ENCODE results near the gene OR2J1. TPM values are rescaled to one million over a fixed set of nuclear protein-coding genes. Genes with fewer than 3 reads are reported as not detected.

Gene OR2J1
- polyA plus RNA-seq (2013): not detected in 2 replicates

- WGBS (ENCODE audit: extremely low coverage, insufficient coverage, insufficient read length): no CpG with 5 or more reads among the region's 3 CpGs
- Histone ChIP-seq H2BK120ac (ENCODE audit: insufficient read depth, low read length, poor library complexity) (no peak within 1 kb of the TSS), H3K79me2 (ENCODE audit: control insufficient read depth, insufficient read depth, low read length, poor library complexity) (no peaks in the 10 kb centered on the region), H2AK5ac (ENCODE audit: low read length) (no peak within 1 kb of the TSS), H4K12ac (ENCODE audit: low read depth, low read length) (no peak within 1 kb of the TSS), H2BK5ac (ENCODE audit: low read depth, low read length, poor library complexity) (no peak within 1 kb of the TSS), H3K27ac (ENCODE audit: low read depth, low read length) (no peak within 1 kb of the TSS), H2BK12ac (ENCODE audit: low read length) (no peak within 1 kb of the TSS), H4K8ac (ENCODE audit: low read depth, low read length) (no peak within 1 kb of the TSS), H3K23ac (ENCODE audit: low read length) (no peak within 1 kb of the TSS), H4K91ac (ENCODE audit: low read depth, low read length) (no peak within 1 kb of the TSS), H3K79me1 (ENCODE audit: low read length) (no peaks in the 10 kb centered on the region), H3K27me3 (ENCODE audit: insufficient read depth, low read length) (no peaks in the 10 kb centered on the region), H3K4me2 (ENCODE audit: low read length) (no peak within 1 kb of the TSS), H3K9ac (ENCODE audit: low read length) (no peak within 1 kb of the TSS), H2AFZ (ENCODE audit: insufficient read depth, low read length, poor library complexity) (no peak within 1 kb of the TSS), H3K4me3 (ENCODE audit: low read depth, low read length) (no peak within 1 kb of the TSS), H3K9me3 (ENCODE audit: insufficient read depth, low read depth, low read length) (no peaks in the 10 kb centered on the region), H3K36me3 (ENCODE audit: control insufficient read depth in 1 of 2, insufficient read depth in 2 of 2, low read length in 2 of 2) (no peaks in the 10 kb centered on the region), H3K4ac (ENCODE audit: low read depth, low read length) (no peak within 1 kb of the TSS), H3K4me1 (ENCODE audit: control insufficient read depth in 1 of 2, insufficient read depth in 2 of 2, low read length in 2 of 2) (no peaks in the 10 kb centered on the region), H3K18ac (ENCODE audit: low read length) (no peak within 1 kb of the TSS), H3K14ac (ENCODE audit: low read length) (no peak within 1 kb of the TSS)
- DNase-seq: no peak
Measured at GRCh38 chr6:29099190-29099589, at the start of gene OR2J1. Gene OR2J1, plus strand, starts transcription at chr6:29099490. Its CDS starts 1,453 bp downstream, at chr6:29100943.

DNA sequence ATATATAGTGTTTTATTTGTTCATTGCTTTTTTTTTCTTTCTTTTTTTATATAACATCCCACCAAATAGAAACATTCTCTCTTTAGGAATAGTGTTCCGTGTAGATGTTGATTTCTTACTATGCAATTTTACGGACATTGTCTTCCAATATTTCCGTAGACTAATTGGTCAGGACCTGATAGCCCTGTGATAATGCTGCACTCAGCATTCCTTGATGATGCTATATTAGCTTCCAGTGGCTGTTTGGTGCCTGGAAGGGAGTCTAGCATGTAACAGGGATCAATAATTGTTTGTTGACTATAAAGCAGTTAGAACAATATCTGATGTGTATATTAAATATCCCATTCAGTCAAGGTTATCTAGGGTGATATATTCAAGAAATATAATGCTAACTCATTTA is 47.6 kb upstream of the OR2J1 start:
- WGBS (ENCODE audit: extremely low coverage, insufficient coverage, insufficient read length): no CpG with 5 or more reads among the region's 3 CpGs
- no peak overlapping the region for H3K9ac ChIP-seq (ENCODE audit: low read length)
- H3K14ac ChIP-seq (ENCODE audit: low read length): no peak overlapping the region

GRCh38 chr6:29071831-29072723 is 27.2 kb upstream of the OR2J1 start:
- no peak overlapping the region for H3K27ac ChIP-seq (ENCODE audit: low read depth, low read length)
- no peak overlapping the region for H3K18ac ChIP-seq (ENCODE audit: low read length)
- H3K9ac ChIP-seq (ENCODE audit: low read length): no peak overlapping the region
- no peak overlapping the region for H3K23ac ChIP-seq (ENCODE audit: low read length)
- no peak overlapping the region for H3K4ac ChIP-seq (ENCODE audit: low read depth, low read length)
- no peak overlapping the region for H4K12ac ChIP-seq (ENCODE audit: low read depth, low read length)
- no peak overlapping the region for H2BK12ac ChIP-seq (ENCODE audit: low read length)
- no peaks in the 10 kb centered on the region for H3K9me3 ChIP-seq (ENCODE audit: insufficient read depth, low read depth, low read length)
- H3K4me3 ChIP-seq (ENCODE audit: low read depth, low read length): no peak overlapping the region
- H2BK5ac ChIP-seq (ENCODE audit: low read depth, low read length, poor library complexity): no peak overlapping the region
- H4K8ac ChIP-seq (ENCODE audit: low read depth, low read length): no peak overlapping the region
- no peak overlapping the region for H3K4me2 ChIP-seq (ENCODE audit: low read length)
- WGBS (ENCODE audit: extremely low coverage, insufficient coverage, insufficient read length): no CpG with 5 or more reads among the region's 9 CpGs
- peak; percentile 42 to 64 for DNase-seq
- no peak overlapping the region for H2AFZ ChIP-seq (ENCODE audit: insufficient read depth, low read length, poor library complexity)
- H3K36me3 ChIP-seq (ENCODE audit: control insufficient read depth in 1 of 2, insufficient read depth in 2 of 2, low read length in 2 of 2): no peaks in the 10 kb centered on the region
- no peaks in the 10 kb centered on the region for H3K79me2 ChIP-seq (ENCODE audit: control insufficient read depth, insufficient read depth, low read length, poor library complexity)
- H3K79me1 ChIP-seq (ENCODE audit: low read length): no peaks in the 10 kb centered on the region
- no peaks in the 10 kb centered on the region for H3K27me3 ChIP-seq (ENCODE audit: insufficient read depth, low read length)
- no peak overlapping the region for H2BK120ac ChIP-seq (ENCODE audit: insufficient read depth, low read length, poor library complexity)
- no peak overlapping the region for H3K14ac ChIP-seq (ENCODE audit: low read length)
- no peak overlapping the region for H2AK5ac ChIP-seq (ENCODE audit: low read length)
- no peaks in the 10 kb centered on the region for H3K4me1 ChIP-seq (ENCODE audit: control insufficient read depth in 1 of 2, insufficient read depth in 2 of 2, low read length in 2 of 2)
- H4K91ac ChIP-seq (ENCODE audit: low read depth, low read length): no peak overlapping the region

More for the DNA sequence above, 47.6 kb upstream of the OR2J1 start:
- DNase-seq: no peak
- Histone ChIP-seq H3K27ac (ENCODE audit: low read depth, low read length) (no peak overlapping the region), H4K8ac (ENCODE audit: low read depth, low read length) (no peak overlapping the region), H2BK12ac (ENCODE audit: low read length) (no peak overlapping the region), H4K12ac (ENCODE audit: low read depth, low read length) (no peak overlapping the region), H2BK5ac (ENCODE audit: low read depth, low read length, poor library complexity) (no peak overlapping the region), H3K4ac (ENCODE audit: low read depth, low read length) (no peak overlapping the region), H3K9me3 (ENCODE audit: insufficient read depth, low read depth, low read length) (no peaks in the 10 kb centered on the region), H4K91ac (ENCODE audit: low read depth, low read length) (no peak overlapping the region), H3K4me2 (ENCODE audit: low read length) (no peak overlapping the region), H3K4me3 (ENCODE audit: low read depth, low read length) (no peak overlapping the region), H3K27me3 (ENCODE audit: insufficient read depth, low read length) (no peaks in the 10 kb centered on the region), H2AK5ac (ENCODE audit: low read length) (no peak overlapping the region), H3K79me2 (ENCODE audit: control insufficient read depth, insufficient read depth, low read length, poor library complexity) (no peaks in the 10 kb centered on the region), H3K36me3 (ENCODE audit: control insufficient read depth in 1 of 2, insufficient read depth in 2 of 2, low read length in 2 of 2) (no peaks in the 10 kb centered on the region), H3K23ac (ENCODE audit: low read length) (no peak overlapping the region), H3K4me1 (ENCODE audit: control insufficient read depth in 1 of 2, insufficient read depth in 2 of 2, low read length in 2 of 2) (no peaks in the 10 kb centered on the region), H3K79me1 (ENCODE audit: low read length) (no peaks in the 10 kb centered on the region), H2BK120ac (ENCODE audit: insufficient read depth, low read length, poor library complexity) (no peak overlapping the region), H3K18ac (ENCODE audit: low read length) (no peak overlapping the region), H2AFZ (ENCODE audit: insufficient read depth, low read length, poor library complexity) (no peak overlapping the region)

DNA sequence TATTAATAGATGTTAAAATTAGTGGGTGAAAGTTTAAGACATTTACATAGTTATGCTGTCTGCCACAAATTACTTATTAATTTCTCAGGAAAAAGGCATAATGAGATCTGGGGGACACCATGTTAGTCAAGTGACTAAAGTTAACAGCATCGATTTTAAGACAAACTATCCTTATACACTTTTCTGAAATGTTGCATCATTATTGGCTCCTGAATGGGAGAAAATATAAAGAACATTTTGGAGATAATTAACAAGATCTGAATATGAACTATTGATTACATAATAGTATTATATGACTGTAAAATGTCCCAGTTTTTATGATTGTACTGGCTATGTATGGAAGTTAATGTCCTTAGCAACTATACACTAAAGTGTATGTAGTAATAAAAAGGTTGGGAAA is 20.1 kb upstream of the OR2J1 start:
- Histone ChIP-seq H3K9ac (ENCODE audit: low read length) (no peak overlapping the region), H3K79me1 (ENCODE audit: low read length) (no peaks in the 10 kb centered on the region), H3K14ac (ENCODE audit: low read length) (no peak overlapping the region), H2BK12ac (ENCODE audit: low read length) (no peak overlapping the region), H4K91ac (ENCODE audit: low read depth, low read length) (no peak overlapping the region), H3K36me3 (ENCODE audit: control insufficient read depth in 1 of 2, insufficient read depth in 2 of 2, low read length in 2 of 2) (no peaks in the 10 kb centered on the region), H3K27ac (ENCODE audit: low read depth, low read length) (no peak overlapping the region), H3K27me3 (ENCODE audit: insufficient read depth, low read length) (no peaks in the 10 kb centered on the region), H3K4me1 (ENCODE audit: control insufficient read depth in 1 of 2, insufficient read depth in 2 of 2, low read length in 2 of 2) (no peaks in the 10 kb centered on the region), H2AK5ac (ENCODE audit: low read length) (no peak overlapping the region), H2AFZ (ENCODE audit: insufficient read depth, low read length, poor library complexity) (no peak overlapping the region), H2BK5ac (ENCODE audit: low read depth, low read length, poor library complexity) (no peak overlapping the region), H3K23ac (ENCODE audit: low read length) (no peak overlapping the region), H4K12ac (ENCODE audit: low read depth, low read length) (no peak overlapping the region), H3K4me3 (ENCODE audit: low read depth, low read length) (no peak overlapping the region), H2BK120ac (ENCODE audit: insufficient read depth, low read length, poor library complexity) (no peak overlapping the region), H4K8ac (ENCODE audit: low read depth, low read length) (no peak overlapping the region), H3K4ac (ENCODE audit: low read depth, low read length) (no peak overlapping the region), H3K79me2 (ENCODE audit: control insufficient read depth, insufficient read depth, low read length, poor library complexity) (no peaks in the 10 kb centered on the region), H3K9me3 (ENCODE audit: insufficient read depth, low read depth, low read length) (peaks cover 2% of the 10 kb centered on the region), H3K4me2 (ENCODE audit: low read length) (no peak overlapping the region), H3K18ac (ENCODE audit: low read length) (no peak overlapping the region)
- WGBS (ENCODE audit: extremely low coverage, insufficient coverage, insufficient read length): no CpG with 5 or more reads among the region's 1 CpG
- no peak for DNase-seq
